ENCODE measurements around the gene PTPN14.

The PTPN14 gene

DNA sequence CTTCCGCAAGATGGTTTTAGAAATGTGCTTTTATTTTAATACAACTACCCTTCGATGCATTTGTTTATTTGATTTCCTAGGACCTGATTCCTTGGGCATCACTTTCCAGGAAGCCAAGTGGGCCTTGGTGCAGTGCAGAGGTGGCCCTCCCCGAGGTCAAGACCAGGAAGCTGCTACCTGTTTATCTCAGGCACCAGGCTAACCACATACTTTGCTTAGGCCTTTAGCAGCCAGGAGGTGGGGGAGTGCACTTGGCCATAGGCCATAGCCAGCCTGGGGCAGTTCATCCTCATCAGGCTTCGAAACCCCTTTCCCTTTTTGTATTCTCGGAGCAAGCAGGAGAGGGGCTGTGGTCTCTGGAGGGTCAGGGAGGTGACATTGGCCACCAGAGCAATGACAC lies 225.0 kb downstream of the PTPN14 start:
- no peak for DNase-seq

DNA sequence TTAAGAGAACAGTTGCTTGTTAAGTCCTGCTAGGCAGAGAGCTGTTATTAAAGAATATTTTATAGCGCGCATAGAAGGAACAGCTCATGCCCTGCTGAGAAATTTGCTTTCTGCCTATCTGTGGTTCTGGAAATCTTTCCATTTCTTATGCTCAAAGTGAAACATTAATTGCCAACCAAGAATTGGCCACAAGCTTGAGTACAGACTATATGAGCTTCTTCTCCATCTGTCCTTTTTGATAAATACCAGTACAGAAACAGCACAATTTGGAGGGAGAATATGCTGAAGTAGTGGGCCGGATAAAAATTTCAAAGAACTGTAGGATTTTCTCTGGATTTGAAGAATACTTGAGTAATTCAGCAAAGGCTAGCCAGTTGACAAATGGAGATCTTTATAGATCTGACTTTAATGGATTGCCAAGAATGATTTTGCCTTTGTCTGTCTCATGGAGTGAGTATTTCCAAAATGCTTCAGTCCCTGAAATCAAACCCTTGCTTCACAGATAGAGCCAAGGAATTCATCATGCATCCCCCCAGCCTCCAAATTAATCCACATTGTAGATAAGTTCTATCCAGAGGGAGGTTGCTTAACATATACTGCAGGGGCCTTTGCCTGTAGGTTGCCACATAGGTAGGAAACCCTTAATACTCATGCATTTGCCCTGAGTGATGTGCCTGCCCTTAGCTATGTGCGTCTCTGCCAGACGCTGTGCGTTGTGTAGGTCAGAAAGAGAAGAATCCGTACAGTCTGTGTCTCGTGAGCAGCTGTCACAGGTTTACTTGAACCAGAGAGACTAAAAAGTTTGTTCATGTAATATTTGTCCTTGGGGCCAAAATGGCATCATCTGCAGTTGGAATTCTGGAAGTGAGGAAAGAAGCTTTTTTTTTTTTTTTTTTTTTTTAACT lies 226.3 kb downstream of the PTPN14 start:
- DNase-seq: no peak

DNA sequence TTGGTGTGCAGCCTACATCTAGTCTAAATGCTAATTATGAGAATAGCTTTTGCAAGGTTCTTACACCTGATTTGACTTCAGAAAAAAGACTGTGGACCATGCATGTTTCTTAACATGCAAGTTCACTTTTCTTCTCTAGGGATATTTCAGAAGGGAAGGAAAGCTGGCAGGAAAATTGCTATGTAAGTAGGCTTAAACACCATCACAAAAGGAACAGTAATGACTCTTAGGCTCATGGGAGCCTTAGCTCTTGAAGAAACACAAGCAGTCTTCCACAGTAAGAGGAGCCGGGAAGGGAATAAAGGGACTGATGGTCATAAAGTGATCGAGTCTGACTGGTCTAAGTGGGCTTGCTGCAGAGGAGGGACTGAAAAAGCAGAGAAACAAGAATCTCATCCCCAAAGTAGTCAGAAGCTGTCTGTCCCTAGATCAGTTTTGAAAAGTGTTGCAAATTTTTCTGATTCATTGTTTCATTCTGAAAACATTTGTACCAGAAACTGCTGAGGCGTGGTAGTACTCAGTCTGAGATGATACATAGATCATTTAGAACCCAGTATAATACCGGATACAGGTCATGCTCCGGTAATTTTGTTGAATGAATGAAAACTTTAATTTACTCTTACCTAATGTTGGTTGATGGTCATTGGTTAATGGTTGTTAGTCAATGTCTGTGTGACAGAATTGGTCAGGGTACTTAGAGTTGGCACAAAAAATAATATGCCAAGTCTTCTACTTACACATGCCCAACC lies 229.5 kb downstream of the PTPN14 start:
- no peak for DNase-seq

DNA sequence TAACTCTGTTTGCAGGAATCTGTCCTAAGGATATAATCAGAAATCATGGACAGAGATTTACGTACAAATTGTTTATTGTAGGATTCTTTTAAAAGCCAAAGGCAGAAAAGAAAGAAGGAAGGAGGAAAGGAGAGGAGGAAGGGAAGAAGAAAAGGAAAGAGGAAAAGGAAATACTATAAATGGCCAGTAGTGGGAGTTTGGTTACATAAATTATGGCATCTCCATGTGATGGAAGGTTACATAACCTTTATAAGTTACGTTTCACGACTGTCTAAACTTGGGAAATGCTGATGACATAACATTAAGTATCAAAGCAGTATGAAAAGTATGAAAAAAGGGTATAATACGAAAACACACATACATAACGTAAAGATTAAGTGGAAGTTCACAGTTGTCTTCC lies 231.5 kb downstream of the PTPN14 start:
- no peak for DNase-seq

DNA sequence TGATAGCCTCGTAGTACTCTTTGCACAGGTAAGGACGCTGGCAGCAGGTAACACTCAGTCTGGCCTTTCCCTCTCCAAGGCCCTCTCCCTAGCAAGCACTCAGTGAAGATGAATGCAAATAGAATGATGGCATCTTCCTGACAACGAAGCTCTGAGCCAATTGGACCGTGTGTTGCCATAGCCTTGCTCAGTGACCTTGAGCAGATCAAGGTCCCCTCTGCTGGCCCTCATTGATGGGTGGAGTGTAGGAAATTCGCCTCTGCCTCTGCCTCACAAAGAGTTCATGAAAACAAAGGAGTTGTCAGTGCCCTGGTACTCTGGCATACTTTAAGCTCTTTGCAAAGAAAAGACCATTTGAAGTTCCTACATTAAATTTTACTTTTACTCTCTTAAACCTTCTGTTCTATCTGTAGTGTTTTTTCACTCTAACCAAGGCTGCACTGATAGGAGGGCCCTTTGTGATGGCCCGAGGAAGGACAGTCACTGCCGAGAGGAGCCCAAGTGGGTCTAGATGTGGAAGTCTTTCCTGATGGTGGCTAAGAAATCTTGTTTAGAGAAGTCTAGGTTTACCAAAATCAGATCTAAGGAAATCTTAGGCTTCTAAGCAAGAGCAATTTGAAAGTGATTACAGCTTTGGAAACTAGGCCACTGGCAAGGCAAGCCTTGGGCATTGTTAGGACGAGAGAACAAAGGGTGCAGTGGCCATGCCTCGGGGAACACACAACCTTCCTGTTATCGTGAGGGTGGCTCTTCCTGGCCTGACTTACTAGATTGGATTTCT lies 232.3 kb downstream of the PTPN14 start:
- DNase-seq: no peak

DNA sequence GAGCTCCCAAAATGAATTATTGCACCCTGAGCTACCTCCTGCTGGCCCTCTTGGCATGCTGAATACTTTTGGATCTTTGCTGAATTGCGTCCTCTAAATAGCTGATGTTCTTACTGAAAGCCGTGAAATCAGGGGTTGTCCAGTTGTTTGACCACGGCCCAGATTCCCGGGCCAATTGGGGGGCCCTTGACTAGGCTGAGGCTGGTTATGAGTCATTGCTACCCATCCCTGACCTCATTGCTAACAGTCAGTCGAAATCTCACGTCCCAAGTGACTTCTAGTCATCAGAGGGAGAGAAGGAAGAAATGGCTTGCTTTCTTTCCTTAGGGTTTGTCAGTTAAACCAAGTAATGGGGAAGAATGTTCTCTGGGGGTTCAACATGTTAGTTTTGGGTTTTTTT lies 233.0 kb downstream of the PTPN14 start:
- DNase-seq: no peak

DNA sequence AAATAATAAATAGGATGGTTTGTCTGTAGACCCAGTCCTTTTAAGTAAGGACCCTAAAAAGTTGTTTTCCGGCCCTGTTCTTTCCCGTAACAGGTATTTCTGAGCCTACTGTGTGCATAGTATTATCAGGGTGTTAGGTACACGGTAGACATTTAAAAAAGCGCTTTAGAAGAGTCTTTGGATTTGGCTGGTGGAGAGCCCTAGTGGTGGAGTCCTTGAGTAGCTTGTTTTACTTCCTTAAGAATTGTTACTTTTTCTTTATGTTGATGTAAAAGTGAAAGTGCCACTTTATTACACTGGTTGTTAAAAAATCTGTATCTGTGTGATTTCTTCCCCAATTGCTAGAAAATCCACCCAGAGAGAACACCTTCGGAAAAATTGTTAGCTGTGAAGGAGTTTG lies 233.7 kb downstream of the PTPN14 start:
- DNase-seq: no peak

DNA sequence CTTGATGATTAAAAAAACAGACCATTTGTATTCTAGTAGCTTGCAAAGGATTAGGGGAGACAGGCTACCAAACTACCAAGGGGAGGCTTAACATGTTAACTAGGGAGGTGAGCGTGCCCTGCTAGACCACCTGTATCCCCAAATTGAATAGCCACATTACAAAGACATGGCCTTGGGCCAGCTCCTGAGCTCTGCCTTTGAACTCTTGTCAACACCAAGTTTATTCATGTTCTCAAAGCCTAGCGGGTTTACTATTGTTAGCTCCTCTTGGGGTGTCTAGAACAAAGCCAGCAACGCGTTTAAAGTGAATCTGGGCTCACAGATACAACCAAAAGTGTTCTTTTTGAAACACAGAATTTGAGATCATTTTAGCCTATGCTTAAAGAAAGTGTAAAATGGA lies 234.1 kb downstream of the PTPN14 start:
- no peak for DNase-seq

DNA sequence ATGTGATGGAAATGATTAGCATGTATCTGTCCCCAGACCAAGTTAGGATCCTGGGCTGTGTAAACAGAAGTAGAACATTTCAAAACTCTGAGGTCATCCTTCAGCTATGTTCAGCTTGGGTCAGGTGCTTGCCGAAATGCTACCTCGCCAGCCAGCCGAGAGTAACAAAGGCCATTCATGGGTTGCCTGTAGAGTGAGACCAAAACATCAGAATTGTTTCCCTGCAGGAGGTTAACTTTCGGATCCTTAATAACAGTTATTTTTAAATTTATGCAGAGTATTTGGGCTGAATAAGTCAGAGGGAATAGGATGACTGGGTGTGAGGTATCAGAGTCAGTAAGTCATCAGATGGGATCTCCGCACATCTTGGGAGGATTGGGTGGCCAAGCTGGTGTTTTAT lies 234.8 kb downstream of the PTPN14 start:
- no peak for DNase-seq

DNA sequence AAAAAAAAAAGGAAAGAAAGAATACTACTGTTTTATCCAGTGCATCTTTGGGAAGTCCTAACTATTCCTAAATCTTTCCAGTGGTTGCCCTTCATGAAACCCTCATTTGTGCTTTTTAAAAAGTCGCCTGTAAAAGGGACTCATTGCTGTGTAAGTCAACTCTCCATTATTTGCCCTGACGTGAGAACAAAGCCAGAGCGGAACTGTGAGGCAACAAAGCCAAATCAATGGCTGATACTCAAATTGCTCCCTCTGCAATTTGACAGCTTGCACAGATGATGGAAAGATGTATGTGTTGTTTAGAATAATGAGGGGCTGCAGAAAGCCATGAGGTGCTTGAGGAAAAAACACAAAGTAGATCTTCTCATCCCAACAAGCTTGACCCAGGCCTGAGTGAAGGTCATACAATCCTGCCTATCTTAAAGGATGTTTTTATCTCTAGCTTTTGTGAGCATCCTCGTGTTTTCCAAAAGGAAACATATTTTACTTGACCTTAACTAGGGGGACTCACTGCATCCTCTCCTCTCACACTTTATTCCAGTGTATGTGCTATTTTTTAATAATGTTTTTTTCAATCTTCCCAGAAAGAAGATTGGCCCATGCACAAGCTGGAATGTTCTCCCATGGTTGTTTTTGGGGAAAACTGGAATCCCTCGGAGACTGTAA lies 237.1 kb downstream of the PTPN14 start:
- no peak for DNase-seq

DNA sequence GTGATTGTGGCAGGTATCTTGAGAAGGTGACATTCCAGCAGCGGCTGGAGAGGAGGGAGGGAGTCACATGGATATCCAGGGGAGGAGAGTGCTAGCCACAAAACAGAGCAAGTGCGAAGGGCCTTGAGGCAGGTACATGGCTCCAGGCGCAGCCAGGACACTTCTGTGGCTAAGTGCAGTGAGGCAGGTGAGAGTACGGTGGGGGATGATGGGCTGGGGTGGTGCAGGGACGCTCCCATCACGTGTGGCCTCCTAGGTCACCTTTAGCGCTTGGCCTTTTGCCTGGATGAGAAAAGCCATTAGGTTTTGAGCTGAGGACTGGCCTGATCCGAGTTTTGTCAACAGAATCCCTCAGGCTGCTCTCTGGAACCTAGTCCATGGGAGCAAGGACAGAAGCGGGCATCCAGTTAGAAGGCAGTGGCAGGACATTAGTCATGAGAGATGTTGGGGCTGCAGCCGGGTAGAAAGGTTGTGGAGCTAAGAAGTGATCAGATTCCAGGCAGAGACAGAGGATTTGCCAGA lies 238.8 kb downstream of the PTPN14 start:
- DNase-seq: no peak

DNA sequence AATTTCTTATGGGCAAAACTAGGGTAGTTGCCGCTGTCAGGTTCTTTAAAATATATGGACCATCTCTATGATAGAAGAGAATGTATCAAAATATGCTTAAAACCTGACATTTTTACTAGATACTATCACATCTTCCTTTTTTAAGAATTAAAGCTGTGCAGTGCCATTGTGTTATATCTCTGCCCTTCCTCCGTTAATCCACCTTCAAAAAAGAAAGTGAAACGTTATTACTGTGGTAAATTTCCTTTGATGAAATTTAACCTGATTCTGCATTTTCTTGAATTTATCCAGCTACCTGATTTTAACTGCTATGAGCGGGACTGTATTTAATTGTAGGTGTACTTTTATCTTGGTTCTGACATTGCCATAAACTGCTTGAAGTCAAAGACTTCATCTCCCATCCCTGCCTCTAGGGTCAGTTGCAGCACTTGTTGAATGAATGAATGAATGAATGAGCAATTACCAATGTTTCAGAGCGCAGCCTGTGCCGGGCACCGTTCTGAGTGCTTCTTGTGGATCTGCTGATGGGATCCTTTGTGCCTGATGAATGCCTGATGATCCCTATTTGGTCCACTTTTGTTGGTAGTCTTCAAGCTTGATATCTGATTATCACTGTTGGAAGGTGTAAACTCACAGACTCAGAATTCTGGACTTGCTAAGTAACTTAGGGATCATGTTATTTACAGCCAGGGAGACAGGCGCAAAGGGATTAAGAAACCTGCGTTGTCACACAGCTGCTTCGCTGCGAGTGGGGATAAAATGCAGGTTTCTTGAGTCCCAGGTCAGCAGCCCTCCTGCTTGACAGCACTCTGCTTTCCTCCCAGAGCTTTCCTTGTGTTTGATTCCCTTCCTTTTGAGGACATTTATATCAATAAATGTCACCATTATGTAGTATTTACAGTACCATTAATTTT lies 240.4 kb downstream of the PTPN14 start:
- no peak for DNase-seq

DNA sequence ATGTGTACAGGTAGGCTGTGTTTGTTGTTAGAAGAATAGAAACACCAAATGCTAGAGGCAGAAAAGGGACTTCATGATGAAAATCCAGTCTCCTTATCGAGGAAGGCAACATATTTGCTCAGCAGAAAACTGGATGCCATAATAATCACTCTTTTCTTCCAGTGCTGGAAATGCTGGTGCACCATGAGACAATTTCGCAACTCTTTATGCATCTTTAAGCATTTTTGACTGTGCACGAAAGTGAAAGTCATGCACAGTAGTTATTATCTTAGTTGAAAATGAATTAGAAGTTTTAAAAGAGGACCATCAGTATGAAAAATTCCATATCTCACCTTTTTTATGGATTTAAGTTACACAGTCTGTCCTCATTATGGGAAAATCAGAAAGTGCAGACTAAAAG lies 241.4 kb downstream of the PTPN14 start:
- DNase-seq: no peak

DNA sequence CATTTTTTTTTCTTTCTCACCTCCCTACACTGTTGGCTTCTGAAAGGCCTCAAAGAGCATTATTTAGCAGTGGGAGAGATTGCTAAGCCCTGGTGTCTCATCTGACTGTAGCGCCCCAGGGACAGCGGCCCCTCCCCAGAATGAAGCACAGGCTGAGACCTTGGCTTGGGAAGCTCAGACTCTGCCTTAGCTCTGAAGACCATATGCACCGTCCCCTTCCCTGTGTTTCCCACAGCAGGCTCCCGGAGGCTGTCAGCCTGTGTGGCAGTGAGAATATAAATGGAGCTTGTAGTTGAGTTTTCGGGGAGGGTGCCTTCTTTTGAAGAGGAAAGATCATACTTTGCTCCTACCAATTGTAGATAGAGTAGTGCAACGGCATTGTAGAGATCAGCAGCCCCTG lies 245.1 kb downstream of the PTPN14 start:
- DNase-seq: no peak

DNA sequence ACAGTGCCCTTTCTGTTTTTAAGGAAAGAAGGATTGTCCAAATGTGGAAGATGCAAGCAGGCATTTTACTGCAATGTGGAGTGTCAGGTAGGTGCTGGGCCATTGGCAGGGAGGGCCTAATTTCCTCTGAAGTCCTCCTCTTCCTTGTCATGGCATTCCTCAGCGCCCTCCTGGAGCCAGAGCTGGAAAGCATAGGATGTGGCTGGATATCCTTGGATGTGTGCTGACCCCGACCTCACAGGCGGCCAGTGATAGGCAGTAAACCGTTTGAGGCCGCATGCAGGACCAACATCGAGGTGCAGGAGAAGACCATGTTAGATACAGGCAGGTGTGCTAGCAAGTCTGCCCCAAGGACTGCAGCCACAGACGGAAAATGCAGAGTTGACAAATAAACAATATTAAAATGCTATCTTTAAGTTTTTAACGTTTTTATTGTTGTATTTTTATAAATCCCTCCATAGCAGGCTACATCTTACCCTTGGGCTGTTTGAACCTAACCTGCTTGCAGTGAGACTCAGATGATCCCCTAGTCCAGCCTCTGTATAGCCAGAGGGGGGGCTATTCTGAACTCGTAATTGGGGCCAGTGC lies 246.1 kb downstream of the PTPN14 start:
- DNase-seq: no peak

DNA sequence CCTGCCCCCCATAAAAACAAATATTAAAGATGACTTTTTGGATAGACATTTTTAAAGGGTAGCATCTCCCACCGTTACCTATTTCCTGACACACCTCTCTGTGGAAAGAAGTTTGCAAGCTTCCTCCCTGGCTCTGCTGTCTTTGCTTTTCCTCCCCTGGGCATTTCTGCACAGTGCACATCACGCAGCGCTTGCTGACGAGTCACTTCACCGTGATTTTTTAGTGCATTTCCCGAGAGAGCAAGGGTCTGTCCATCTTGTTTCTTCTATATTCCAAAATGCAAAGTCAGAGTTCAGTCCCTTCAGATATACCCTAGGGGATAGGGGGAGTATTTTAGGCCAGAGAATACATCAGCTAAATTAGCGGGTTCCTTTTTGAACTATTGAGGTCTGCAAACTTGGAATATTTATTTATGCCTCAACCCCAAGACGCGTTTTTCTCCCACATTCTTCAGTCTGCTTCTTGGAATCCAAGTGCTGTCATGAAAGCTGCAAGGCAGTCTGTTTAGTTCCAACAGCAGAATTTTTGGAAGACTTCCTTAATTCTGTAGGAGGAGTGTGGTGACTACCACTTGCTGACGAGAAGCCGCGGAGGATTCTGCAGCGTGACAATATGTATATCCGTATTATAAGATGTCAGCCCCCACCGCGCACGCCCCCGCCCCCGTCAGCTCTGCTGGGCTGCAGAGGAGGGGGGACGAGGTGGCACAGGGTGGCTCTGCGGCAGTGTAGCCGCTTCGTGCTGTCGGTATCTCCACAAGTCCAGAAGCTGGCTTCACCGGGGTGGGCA lies 248.1 kb downstream of the PTPN14 start:
- no peak for DNase-seq

DNA sequence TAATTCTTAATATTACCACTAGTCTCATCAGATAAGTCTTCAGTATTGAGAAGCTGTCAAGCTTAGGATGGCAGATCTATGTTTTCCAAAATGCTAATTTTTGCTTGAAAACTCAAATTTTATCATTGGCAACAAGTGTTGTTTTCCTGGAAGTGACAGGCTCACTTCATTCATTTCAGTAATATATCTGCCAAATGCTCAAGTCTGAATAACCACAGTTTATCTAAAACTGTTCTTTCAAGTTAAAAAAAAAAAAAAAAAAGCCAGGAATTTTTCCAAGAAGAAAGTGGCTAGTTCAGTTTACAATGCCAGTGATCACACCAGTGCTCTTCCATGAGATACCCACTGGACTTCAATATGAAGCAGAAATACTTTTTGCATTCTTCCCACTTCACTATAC lies 249.9 kb downstream of the PTPN14 start:
- DNase-seq: no peak

DNA sequence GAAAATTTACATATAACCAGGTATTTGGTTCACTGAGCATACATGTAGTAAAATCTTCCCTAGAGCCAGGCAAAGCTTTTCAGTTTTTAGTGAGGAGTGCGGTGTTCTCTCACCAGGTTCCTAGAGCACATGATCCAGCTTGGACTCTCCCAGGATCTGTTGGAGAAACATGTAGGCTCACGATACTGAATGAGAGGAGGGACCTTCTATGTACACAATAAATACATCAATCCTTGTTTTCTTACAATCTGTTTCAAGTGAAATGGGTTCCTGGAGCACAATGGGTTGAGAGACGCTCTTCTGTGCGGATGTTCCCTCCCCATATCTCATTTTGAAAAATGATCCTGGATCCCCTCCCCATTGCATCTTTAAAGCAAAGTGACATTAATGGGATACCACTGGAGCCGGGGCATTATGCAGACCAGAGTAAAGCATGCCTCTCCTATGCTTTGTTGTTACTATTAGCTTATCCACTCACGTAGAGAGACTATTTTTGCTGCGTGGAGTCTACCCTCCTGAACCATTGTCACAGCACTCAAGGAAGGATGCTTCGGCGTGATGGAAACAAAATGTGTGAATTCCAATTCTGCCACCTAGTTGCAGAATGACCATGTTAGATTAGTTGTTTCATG lies 251.1 kb downstream of the PTPN14 start:
- no peak for DNase-seq

Measured in activated naive CD4-positive, alpha-beta T cell treated with Interleukin-2 at 50 U/mL for 16 hours (primary cell).